HG02571 (cell line): ENCODE data around the gene MYOCOS.
"Not testable (repeated sequence)": the region's sequence is repeated elsewhere in the genome, so short reads cannot be mapped to it uniquely, and the experiment has no call there.

Experiments used
- ATAC-seq: cut with Tn5 transposase; IDR thresholded peaks from one replicate; pipeline ENCODE4 v1.9.1; 2021; ENCODE audit warnings: mild to moderate bottlenecking, moderate library complexity; ENCODE audit not compliant: unreplicated experiment

The MYOCOS gene

GRCh38 chr1:171622152-171622462 lies at the start of gene MYOCOS:
Gene MYOCOS (plus strand): TSS chr1:171622243. CDS start chr1:171623884, 1,641 bp downstream.
- ATAC-seq = no peak

GRCh38 chr1:171576144-171576543 lies 45.9 kb upstream of the MYOCOS start:
- ATAC-seq = no peak

- ATAC-seq = no peak
These were observed 40.8 kb upstream of the MYOCOS start for GRCh38 chr1:171581226-171581625.

GRCh38 chr1:171581766-171582165 lies 40.3 kb upstream of the MYOCOS start:
- no peak for ATAC-seq

- no peak for ATAC-seq
These were observed 39.5 kb upstream of the MYOCOS start for GRCh38 chr1:171582589-171582988.

- ATAC-seq = no peak
These were observed 38.3 kb upstream of the MYOCOS start for GRCh38 chr1:171583591-171584201.

- no peak for ATAC-seq
These were observed 36.3 kb upstream of the MYOCOS start for GRCh38 chr1:171585715-171586114.

- no peak for ATAC-seq
These were observed 33.8 kb upstream of the MYOCOS start for GRCh38 chr1:171588230-171588629.

GRCh38 chr1:171590022-171590421 lies 32.0 kb upstream of the MYOCOS start:
- ATAC-seq = no peak

- no peak for ATAC-seq
These were observed 26.7 kb upstream of the MYOCOS start for GRCh38 chr1:171595324-171595723.

GRCh38 chr1:171596119-171596518 lies 25.9 kb upstream of the MYOCOS start:
- no peak for ATAC-seq

GRCh38 chr1:171596705-171597104 lies 25.3 kb upstream of the MYOCOS start:
- no peak for ATAC-seq

- ATAC-seq = no peak
These were observed 24.8 kb upstream of the MYOCOS start for GRCh38 chr1:171597203-171597602.

GRCh38 chr1:171600310-171600709 lies 21.7 kb upstream of the MYOCOS start:
- not testable (repeated sequence) for ATAC-seq

GRCh38 chr1:171600862-171601261 lies 21.2 kb upstream of the MYOCOS start:
- ATAC-seq = no peak

- not testable (repeated sequence) for ATAC-seq
These were observed 19.0 kb upstream of the MYOCOS start for GRCh38 chr1:171603042-171603441.

GRCh38 chr1:171606402-171606941 lies 15.6 kb upstream of the MYOCOS start:
- no peak for ATAC-seq

GRCh38 chr1:171610385-171610784 lies 11.7 kb upstream of the MYOCOS start:
- no peak for ATAC-seq

GRCh38 chr1:171611306-171611705 lies 10.7 kb upstream of the MYOCOS start:
- no peak for ATAC-seq

GRCh38 chr1:171613282-171613681 lies 8.8 kb upstream of the MYOCOS start:
- no peak for ATAC-seq

GRCh38 chr1:171615122-171615906 lies 6.7 kb upstream of the MYOCOS start:
- ATAC-seq = not testable (repeated sequence)

GRCh38 chr1:171616586-171616985 lies 5.5 kb upstream of the MYOCOS start:
- ATAC-seq = no peak
